Thymus (tissue), 11 donors: ENCODE data around the gene KCNMA1. TPM values are rescaled to one million over a fixed set of nuclear protein-coding genes. Genes with fewer than 3 reads are reported as not detected.

Experiments
- DNase-seq, 9 donors: peaks; one replicate each; pipeline ENCODE4 v3.0.0-alpha.2; 2013; ENCODE audit warnings: low spot score in 9 of 9, low read depth in 6 of 9, missing footprints in 1 of 9
- H3K27ac ChIP-seq, 2 donors: one replicate each; pipeline ENCODE4 v1.5.1; 2013; ENCODE audit warnings: control low read depth in 1 of 2, low read depth in 1 of 2, low read length in 1 of 2, mild to moderate bottlenecking in 1 of 2, moderate library complexity in 1 of 2
- H3K27me3 ChIP-seq, 2 donors: one replicate each; pipeline ENCODE4 v1.5.1; 2013; ENCODE audit warnings: low read length in 1 of 2; ENCODE audit not compliant: control insufficient read depth in 2 of 2, insufficient read depth in 1 of 2
- H3K36me3 ChIP-seq, 2 donors: one replicate each; pipeline ENCODE4 v1.5.1; 2013; ENCODE audit warnings: low read length in 1 of 2, mild to moderate bottlenecking in 1 of 2, moderate library complexity in 1 of 2; ENCODE audit not compliant: control insufficient read depth in 2 of 2, insufficient read depth in 2 of 2
- H3K4me1 ChIP-seq, 2 donors: one replicate each; pipeline ENCODE4 v1.5.1; 2013; ENCODE audit warnings: low read length in 2 of 2; ENCODE audit not compliant: control insufficient read depth in 2 of 2, insufficient read depth in 2 of 2
- H3K4me3 ChIP-seq, 2 donors: one replicate each; pipeline ENCODE4 v1.5.1; 2013; ENCODE audit warnings: low read length in 2 of 2, control low read depth in 1 of 2, mild to moderate bottlenecking in 1 of 2
- H3K9me3 ChIP-seq, 2 donors: one replicate each; pipeline ENCODE4 v1.5.1; 2013; ENCODE audit warnings: low read length in 1 of 2, mild to moderate bottlenecking in 1 of 2; ENCODE audit not compliant: control insufficient read depth in 2 of 2, insufficient read depth in 1 of 2
- WGBS: extraction: QIAGEN DNeasy Blood & Tissue Kit; methylation state at CpG from one replicate; pipeline ENCODE4 v1.1.7; 2013; 5-methylcytosine and 5-hydroxymethylcytosine counted together
- polyA plus RNA-seq: library from polyadenylated mRNA; stranded (reverse); fragments of 200-250 nt; gene quantifications from one replicate; pipeline ENCODE4 v1.2.3, GENCODE V29; 2013
- total RNA-seq: library from RNA; stranded (reverse); fragments of 120-200 nt; gene quantifications from one replicate; pipeline ENCODE4 v1.2.4, GENCODE V29; 2013
- donor health status: healthy.

The KCNMA1 gene
- total and polyA plus RNA-seq, 2 donors, result 1.9 to 12.9 TPM

DNA sequence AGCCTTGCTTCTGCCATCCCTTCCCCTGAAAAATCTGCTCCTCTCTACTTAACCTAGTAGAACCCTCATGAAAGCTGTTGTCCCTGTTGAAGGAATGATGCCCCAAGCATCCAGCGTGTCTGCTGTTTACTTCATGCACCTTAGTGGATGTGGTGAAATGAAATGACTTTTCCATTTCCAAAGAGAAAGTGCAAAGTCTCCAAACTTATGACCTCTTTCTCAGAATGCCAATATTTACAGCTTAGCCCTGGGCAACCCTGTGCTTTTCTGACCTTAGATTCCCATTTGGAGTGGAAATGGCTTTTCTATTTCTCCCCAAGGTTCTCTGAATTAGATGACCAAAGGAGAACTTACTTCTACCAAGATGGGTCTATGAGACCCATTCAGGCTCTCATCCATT lies 256.9 kb downstream of the KCNMA1 start:
- Histone ChIP-seq H3K4me3 (no peak overlapping the region), H3K36me3 (no peaks in the 10 kb centered on the region), H3K4me1 (no peaks in the 10 kb centered on the region), H3K27me3 (peaks cover 0 to 2% of the 10 kb centered on the region in 2 donors), H3K27ac (no peak overlapping the region), H3K9me3 (no peaks in the 10 kb centered on the region)
- DNase-seq, result no peak
- 94% methylated on average over 1 of the region's 1 CpG for WGBS

GRCh38 chr10:77380191-77380590 lies 257.4 kb downstream of the KCNMA1 start:
- no peak for DNase-seq
- Histone ChIP-seq H3K27ac (no peak overlapping the region), H3K4me3 (no peak overlapping the region), H3K27me3 (peaks cover 0 to 2% of the 10 kb centered on the region in 2 donors), H3K36me3 (no peaks in the 10 kb centered on the region), H3K9me3 (no peaks in the 10 kb centered on the region), H3K4me1 (no peaks in the 10 kb centered on the region)
- WGBS, result 5% methylated on average over 3 of the region's 3 CpGs

GRCh38 chr10:77378366-77379349 lies 258.9 kb downstream of the KCNMA1 start:
- DNase-seq, result no peak
- Histone ChIP-seq H3K27ac (no peak overlapping the region), H3K4me1 (no peaks in the 10 kb centered on the region), H3K27me3 (peaks cover 0 to 2% of the 10 kb centered on the region in 2 donors), H3K4me3 (no peak overlapping the region), H3K9me3 (no peaks in the 10 kb centered on the region), H3K36me3 (no peaks in the 10 kb centered on the region)
- WGBS, result 95% methylated on average over 4 of the region's 4 CpGs

GRCh38 chr10:77377678-77378352 lies 259.8 kb downstream of the KCNMA1 start:
- Histone ChIP-seq H3K9me3 (no peaks in the 10 kb centered on the region), H3K4me3 (no peak overlapping the region), H3K27ac (no peak overlapping the region), H3K4me1 (no peaks in the 10 kb centered on the region), H3K27me3 (peaks cover 0 to 2% of the 10 kb centered on the region in 2 donors), H3K36me3 (no peaks in the 10 kb centered on the region)
- no peak for DNase-seq
- 71% methylated on average over 6 of the region's 6 CpGs for WGBS

DNA sequence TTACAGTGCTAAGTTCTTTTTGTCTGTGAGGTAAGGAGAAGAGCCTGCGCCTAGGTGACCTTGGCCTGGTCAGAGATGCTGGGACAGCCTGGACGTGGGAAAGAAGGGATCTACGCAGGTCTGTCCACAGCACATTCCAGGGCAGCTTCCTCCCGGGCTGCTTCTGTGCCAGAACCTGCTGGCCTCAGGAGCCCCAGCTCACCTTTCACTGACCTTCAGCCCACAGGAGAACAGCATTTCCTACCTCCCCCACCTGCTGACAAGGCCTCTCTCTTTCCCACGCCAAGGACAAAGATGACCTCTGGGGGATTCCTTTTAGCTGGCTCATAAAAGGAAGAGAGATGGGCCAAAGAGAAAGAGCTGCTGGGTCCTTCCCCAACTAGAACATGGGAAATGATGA lies 260.6 kb downstream of the KCNMA1 start:
- H3K36me3 ChIP-seq, result no peaks in the 10 kb centered on the region
- WGBS, result 80% methylated on average over 5 of the region's 5 CpGs
- no peak for DNase-seq
- H3K4me3 ChIP-seq, result no peak overlapping the region
- no peaks in the 10 kb centered on the region for H3K4me1 ChIP-seq
- peaks cover 0 to 2% of the 10 kb centered on the region in 2 donors for H3K27me3 ChIP-seq
- no peaks in the 10 kb centered on the region for H3K9me3 ChIP-seq
- no peak overlapping the region for H3K27ac ChIP-seq

DNA sequence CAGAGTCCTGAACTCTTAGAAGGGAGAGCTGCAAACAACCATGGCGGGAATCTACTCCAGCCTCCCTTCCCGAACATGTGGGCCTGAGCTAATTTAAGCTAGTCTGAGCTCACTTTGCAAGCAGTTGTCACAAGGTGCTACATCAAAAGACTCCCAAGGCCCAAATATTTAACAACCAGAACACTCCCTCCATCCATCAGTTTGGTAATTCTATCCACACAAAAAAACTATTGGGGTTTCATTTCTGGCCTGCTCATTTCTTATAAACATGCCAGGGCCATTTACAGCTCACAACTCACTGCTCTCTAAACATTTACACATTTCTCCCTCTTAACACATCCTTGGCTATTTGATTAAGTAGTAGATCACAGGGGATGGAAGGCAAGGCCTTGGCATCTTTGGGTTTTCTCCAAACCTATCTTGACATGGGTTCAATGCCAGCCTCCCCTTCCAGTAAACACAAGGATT lies 263.4 kb downstream of the KCNMA1 start:
- Histone ChIP-seq H3K36me3 (no peaks in the 10 kb centered on the region), H3K9me3 (no peaks in the 10 kb centered on the region), H3K27me3 (peaks cover 0 to 2% of the 10 kb centered on the region in 2 donors), H3K4me1 (no peaks in the 10 kb centered on the region), H3K27ac (no peak overlapping the region), H3K4me3 (no peak overlapping the region)
- DNase-seq, result no peak
- 90% methylated on average over 2 of the region's 2 CpGs for WGBS

GRCh38 chr10:77371848-77372799 lies 265.5 kb downstream of the KCNMA1 start:
- Histone ChIP-seq H3K36me3 (no peaks in the 10 kb centered on the region), H3K4me1 (no peaks in the 10 kb centered on the region), H3K4me3 (no peak overlapping the region), H3K27me3 (peaks cover 0 to under 1% of the 10 kb centered on the region in 2 donors), H3K27ac (no peak overlapping the region), H3K9me3 (no peaks in the 10 kb centered on the region)
- DNase-seq, result no peak
- WGBS, result 70% methylated on average over 7 of the region's 7 CpGs

DNA sequence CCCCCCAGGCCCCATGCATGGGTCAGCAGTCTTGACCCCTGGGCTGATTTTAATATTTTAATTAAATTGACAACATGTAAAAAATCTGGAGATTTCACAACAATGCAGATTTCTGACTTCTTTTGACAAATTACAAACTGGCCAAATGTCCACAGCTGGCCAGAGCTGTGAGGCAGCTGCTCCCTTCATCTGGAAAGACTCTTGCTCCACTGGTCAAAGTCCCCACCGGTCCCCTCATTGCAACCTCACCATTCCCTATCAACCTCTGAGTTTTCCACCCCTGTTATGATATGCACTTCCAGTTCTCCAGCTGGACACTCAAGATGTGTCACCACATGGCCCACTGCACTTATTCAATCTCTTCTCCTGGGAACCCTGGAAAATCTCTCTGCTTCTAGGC lies 266.2 kb downstream of the KCNMA1 start:
- Histone ChIP-seq H3K4me1 (no peaks in the 10 kb centered on the region), H3K9me3 (no peaks in the 10 kb centered on the region), H3K27me3 (no peaks in the 10 kb centered on the region), H3K27ac (no peak overlapping the region), H3K36me3 (no peaks in the 10 kb centered on the region), H3K4me3 (no peak overlapping the region)
- no peak for DNase-seq
- WGBS, result 88% methylated on average over 1 of the region's 1 CpG
